ENCODE results near the gene RAB11FIP4. TPM values are rescaled to one million over a fixed set of nuclear protein-coding genes. Genes with fewer than 3 reads are reported as not detected.

Gene RAB11FIP4
- total and polyA plus RNA-seq, 2 of the 8 experiments (the other 6 are each of a cell fraction or from before 2014, with no cell fraction given), result 21.7 to 53.2 TPM

GRCh38 chr17:31378638-31379037, 12.8 kb upstream of the RAB11FIP4 start (continued):
- TF ChIP-seq CHD7 (IDR thresholded peaks at IDR 0.05; ENCODE audit: insufficient replicate concordance, low read length), result no peak
- no peak for TF ChIP-seq JUN (IDR thresholded peaks at IDR 0.05; ENCODE audit: low read depth, low read length)
- no peak for TF ChIP-seq RXRA (IDR thresholded peaks at IDR 0.05; ENCODE audit: insufficient read depth, low read depth, low read length)
- no peak for TF ChIP-seq HDAC6 (IDR thresholded peaks at IDR 0.05; ENCODE audit: low read depth, low read length)
- TF ChIP-seq CHD2 (IDR thresholded peaks at IDR 0.05; ENCODE audit: low read length), result 0 out of 2 replicates have a peak, but pooled peaks have one; percentile 49
- TF ChIP-seq NANOG (IDR thresholded peaks at IDR 0.05; ENCODE audit: insufficient read depth, low read depth, low read length, poor library complexity, severe bottlenecking), result no peak
- no peak for TF ChIP-seq HDAC2 (IDR thresholded peaks at IDR 0.05; ENCODE audit: borderline replicate concordance in 1 of 2, low read depth in 2 of 2, low read length in 2 of 2)
- TF ChIP-seq EZH2 (IDR thresholded peaks at IDR 0.05; ENCODE audit: low read depth, low read length, severe bottlenecking), result no peak
- no peak for TF ChIP-seq MAX (IDR thresholded peaks at IDR 0.05)
- no peak for TF ChIP-seq BCL11A (IDR thresholded peaks at IDR 0.05; ENCODE audit: low read depth in 2 of 2, low read length in 2 of 2)
